ENCODE results near the gene PTCD1. TPM values are rescaled to one million over a fixed set of nuclear protein-coding genes. Genes with fewer than 3 reads are reported as not detected.

PTCD1 gene
- total and polyA plus RNA-seq, 9 of the 15 experiments (the other 6 are each of a cell fraction or from before 2014, with no cell fraction given): 0.46 to 17.1 (median 6.2) TPM

DNA sequence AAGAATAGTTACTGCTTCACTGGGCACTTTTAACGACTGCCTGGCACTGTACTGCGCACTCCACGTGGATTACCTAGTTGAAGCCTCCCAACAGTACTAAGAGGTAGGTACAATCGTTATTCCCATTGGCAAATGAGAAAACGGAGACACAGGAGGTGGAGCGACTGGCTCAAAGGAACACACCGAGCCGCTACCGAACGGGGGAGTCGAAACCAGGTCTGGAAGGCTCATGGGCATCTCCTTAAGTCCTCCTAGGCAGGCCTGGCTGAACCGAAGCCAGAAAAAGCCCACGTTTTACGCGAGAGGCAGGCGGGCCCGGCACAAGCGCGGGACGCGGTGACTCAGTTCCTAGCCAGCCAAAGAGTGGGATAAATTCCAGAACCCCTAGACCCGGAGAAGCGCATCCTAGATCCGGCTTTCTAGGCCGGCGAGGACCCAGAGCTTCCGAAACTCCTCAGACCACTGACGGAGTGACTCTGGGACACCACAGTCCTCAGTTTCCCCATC, 30.7 kb downstream of the PTCD1 start (continued):
- TF ChIP-seq, protein P1, sequence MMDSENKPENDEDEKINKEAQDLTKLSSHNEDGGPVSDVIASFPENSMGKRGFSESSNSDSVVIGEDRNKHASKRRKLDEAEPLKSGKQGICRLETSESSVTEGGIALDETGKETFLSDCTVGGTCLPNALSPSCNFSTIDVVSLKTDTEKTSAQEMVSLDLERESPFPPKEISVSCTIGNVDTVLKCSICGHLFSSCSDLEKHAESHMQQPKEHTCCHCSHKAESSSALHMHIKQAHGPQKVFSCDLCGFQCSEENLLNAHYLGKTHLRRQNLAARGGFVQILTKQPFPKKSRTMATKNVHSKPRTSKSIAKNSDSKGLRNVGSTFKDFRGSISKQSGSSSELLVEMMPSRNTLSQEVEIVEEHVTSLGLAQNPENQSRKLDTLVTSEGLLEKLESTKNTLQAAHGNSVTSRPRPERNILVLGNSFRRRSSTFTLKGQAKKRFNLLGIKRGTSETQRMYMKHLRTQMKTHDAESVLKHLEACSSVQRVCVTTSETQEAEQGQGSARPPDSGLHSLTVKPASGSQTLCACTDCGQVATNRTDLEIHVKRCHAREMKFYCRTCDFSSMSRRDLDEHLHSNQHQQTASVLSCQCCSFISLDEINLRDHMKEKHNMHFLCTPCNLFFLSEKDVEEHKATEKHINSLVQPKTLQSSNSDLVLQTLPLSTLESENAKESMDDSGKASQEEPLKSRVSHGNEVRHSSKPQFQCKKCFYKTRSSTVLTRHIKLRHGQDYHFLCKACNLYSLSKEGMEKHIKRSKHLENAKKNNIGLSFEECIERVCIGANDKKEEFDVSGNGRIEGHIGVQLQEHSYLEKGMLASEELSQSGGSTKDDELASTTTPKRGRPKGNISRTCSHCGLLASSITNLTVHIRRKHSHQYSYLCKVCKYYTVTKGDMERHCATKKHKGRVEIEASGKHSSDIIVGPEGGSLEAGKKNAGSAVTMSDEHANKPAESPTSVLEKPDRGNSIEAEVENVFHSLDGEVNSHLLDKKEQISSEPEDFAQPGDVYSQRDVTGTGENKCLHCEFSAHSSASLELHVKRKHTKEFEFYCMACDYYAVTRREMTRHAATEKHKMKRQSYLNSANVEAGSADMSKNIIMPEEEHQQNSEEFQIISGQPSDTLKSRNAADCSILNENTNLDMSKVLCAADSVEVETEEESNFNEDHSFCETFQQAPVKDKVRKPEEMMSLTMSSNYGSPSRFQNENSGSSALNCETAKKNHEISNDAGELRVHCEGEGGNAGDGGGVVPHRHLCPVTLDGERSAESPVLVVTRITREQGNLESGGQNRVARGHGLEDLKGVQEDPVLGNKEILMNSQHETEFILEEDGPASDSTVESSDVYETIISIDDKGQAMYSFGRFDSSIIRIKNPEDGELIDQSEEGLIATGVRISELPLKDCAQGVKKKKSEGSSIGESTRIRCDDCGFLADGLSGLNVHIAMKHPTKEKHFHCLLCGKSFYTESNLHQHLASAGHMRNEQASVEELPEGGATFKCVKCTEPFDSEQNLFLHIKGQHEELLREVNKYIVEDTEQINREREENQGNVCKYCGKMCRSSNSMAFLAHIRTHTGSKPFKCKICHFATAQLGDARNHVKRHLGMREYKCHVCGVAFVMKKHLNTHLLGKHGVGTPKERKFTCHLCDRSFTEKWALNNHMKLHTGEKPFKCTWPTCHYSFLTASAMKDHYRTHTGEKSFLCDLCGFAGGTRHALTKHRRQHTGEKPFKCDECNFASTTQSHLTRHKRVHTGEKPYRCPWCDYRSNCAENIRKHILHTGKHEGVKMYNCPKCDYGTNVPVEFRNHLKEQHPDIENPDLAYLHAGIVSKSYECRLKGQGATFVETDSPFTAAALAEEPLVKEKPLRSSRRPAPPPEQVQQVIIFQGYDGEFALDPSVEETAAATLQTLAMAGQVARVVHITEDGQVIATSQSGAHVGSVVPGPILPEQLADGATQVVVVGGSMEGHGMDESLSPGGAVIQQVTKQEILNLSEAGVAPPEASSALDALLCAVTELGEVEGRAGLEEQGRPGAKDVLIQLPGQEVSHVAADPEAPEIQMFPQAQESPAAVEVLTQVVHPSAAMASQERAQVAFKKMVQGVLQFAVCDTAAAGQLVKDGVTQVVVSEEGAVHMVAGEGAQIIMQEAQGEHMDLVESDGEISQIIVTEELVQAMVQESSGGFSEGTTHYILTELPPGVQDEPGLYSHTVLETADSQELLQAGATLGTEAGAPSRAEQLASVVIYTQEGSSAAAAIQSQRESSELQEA (IDR thresholded peaks at IDR 0.05; ENCODE audit: low read depth): no peak
- TF ChIP-seq TCF15 (CRISPR knock-in tag; IDR thresholded peaks at IDR 0.05) (no peak), FOSL1 (tag; conservative IDR thresholded peaks at IDR 0.05) (peak; percentile 60; the same call in 1 of the 2 replicates), TAF15 (IDR thresholded peaks at IDR 0.05; ENCODE audit: low read depth, low read length) (no peak), TEAD1 (CRISPR knock-in tag; IDR thresholded peaks at IDR 0.05) (0 out of 4 replicates have a peak, but pooled peaks of 1 of the 2 experiments have one; percentile 24), MYBL2 (IDR thresholded peaks at IDR 0.05; ENCODE audit: low read depth) (no peak), MYBL2 (CRISPR knock-in tag; IDR thresholded peaks at IDR 0.05; ENCODE audit: borderline replicate concordance) (no peak), BRCA1 (IDR thresholded peaks at IDR 0.05) (no peak), BRCA1 (CRISPR knock-in tag; IDR thresholded peaks at IDR 0.05) (no peak), MBD1 (CRISPR knock-in tag; IDR thresholded peaks at IDR 0.05) (no peak), POLR2A (conservative IDR thresholded peaks at IDR 0.05) (no peak), CTBP1 (IDR thresholded peaks at IDR 0.05; ENCODE audit: borderline replicate concordance) (no peak), MCM3 (IDR thresholded peaks at IDR 0.05) (no peak), KDM5B (IDR thresholded peaks at IDR 0.05; ENCODE audit: insufficient replicate concordance, low read depth, low read length) (peak; percentile 52)
- TF ChIP-seq, protein P2, sequence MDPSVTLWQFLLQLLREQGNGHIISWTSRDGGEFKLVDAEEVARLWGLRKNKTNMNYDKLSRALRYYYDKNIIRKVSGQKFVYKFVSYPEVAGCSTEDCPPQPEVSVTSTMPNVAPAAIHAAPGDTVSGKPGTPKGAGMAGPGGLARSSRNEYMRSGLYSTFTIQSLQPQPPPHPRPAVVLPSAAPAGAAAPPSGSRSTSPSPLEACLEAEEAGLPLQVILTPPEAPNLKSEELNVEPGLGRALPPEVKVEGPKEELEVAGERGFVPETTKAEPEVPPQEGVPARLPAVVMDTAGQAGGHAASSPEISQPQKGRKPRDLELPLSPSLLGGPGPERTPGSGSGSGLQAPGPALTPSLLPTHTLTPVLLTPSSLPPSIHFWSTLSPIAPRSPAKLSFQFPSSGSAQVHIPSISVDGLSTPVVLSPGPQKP (CRISPR knock-in tag; IDR thresholded peaks at IDR 0.05): no peak
- TF ChIP-seq, protein P3, sequence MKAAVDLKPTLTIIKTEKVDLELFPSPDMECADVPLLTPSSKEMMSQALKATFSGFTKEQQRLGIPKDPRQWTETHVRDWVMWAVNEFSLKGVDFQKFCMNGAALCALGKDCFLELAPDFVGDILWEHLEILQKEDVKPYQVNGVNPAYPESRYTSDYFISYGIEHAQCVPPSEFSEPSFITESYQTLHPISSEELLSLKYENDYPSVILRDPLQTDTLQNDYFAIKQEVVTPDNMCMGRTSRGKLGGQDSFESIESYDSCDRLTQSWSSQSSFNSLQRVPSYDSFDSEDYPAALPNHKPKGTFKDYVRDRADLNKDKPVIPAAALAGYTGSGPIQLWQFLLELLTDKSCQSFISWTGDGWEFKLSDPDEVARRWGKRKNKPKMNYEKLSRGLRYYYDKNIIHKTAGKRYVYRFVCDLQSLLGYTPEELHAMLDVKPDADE (conservative IDR thresholded peaks at IDR 0.05; ENCODE audit: control insufficient read depth, low read depth, low read length): no peak
